CD4-positive, alpha-beta T cell treated with Interleukin-15 for 1 hour (primary cell): ENCODE results near the gene KIF6.

Experiments
- DNase-seq: peaks from one replicate; pipeline ENCODE4 v3.0.0-alpha.2; 2020

Gene KIF6

GRCh38 chr6:39338397-39338796, 386.8 kb downstream of the KIF6 start:
- no peak for DNase-seq

- DNase-seq, result peak; percentile 24
Measured at GRCh38 chr6:39335780-39336545, 389.2 kb downstream of the KIF6 start.

GRCh38 chr6:39333644-39334438, 391.4 kb downstream of the KIF6 start:
- no peak for DNase-seq

- DNase-seq, result no peak
Measured at GRCh38 chr6:39330476-39330875, 394.7 kb downstream of the KIF6 start.

- DNase-seq, result peak; percentile 38
Measured at GRCh38 chr6:39330057-39330456, 395.2 kb downstream of the KIF6 start.

- DNase-seq, result no peak
Measured at GRCh38 chr6:39328066-39328465, 397.1 kb downstream of the KIF6 start.

- DNase-seq, result no peak
Measured at GRCh38 chr6:39327507-39327906, 397.7 kb downstream of the KIF6 start.

GRCh38 chr6:39322306-39322850, 402.8 kb downstream of the KIF6 start, which contains the start of gene KCNK16:
Gene KCNK16, minus strand, starts transcription at chr6:39322702. Its CDS starts 162 bp downstream, at chr6:39322540.
- DNase-seq, result no peak

GRCh38 chr6:39321761-39322160, 403.4 kb downstream of the KIF6 start:
- DNase-seq, result no peak

GRCh38 chr6:39320363-39320984, 404.7 kb downstream of the KIF6 start:
- DNase-seq, result no peak

GRCh38 chr6:39319621-39320362, 405.4 kb downstream of the KIF6 start:
- DNase-seq, result no peak

- DNase-seq, result no peak
Measured at GRCh38 chr6:39317256-39317655, 408.0 kb downstream of the KIF6 start.

GRCh38 chr6:39314273-39314795, 410.9 kb downstream of the KIF6 start, which contains the start of gene KCNK17:
Gene KCNK17, minus strand, starts transcription at chr6:39314419. Its CDS starts 99 bp downstream, at chr6:39314320.
- DNase-seq, result no peak

- DNase-seq, result no peak
Measured at GRCh38 chr6:39313526-39314272, 411.5 kb downstream of the KIF6 start.

GRCh38 chr6:39312912-39313525, 412.2 kb downstream of the KIF6 start:
- DNase-seq, result no peak

GRCh38 chr6:39310542-39310941, 414.7 kb downstream of the KIF6 start:
- DNase-seq, result no peak

- DNase-seq, result peak; percentile 37
Measured at GRCh38 chr6:39309942-39310531, 415.2 kb downstream of the KIF6 start.

GRCh38 chr6:39307462-39307861, 417.7 kb downstream of the KIF6 start:
- no peak for DNase-seq

GRCh38 chr6:39304951-39305350, 420.3 kb downstream of the KIF6 start:
- DNase-seq, result no peak

- no peak for DNase-seq
Measured at GRCh38 chr6:39303425-39304153, 421.6 kb downstream of the KIF6 start.
